Measurements from ENCODE around the gene RXRA.
A peak's percentile ranks its signal among the peaks of the same experiment; 100 is the strongest.

Gene RXRA

DNA sequence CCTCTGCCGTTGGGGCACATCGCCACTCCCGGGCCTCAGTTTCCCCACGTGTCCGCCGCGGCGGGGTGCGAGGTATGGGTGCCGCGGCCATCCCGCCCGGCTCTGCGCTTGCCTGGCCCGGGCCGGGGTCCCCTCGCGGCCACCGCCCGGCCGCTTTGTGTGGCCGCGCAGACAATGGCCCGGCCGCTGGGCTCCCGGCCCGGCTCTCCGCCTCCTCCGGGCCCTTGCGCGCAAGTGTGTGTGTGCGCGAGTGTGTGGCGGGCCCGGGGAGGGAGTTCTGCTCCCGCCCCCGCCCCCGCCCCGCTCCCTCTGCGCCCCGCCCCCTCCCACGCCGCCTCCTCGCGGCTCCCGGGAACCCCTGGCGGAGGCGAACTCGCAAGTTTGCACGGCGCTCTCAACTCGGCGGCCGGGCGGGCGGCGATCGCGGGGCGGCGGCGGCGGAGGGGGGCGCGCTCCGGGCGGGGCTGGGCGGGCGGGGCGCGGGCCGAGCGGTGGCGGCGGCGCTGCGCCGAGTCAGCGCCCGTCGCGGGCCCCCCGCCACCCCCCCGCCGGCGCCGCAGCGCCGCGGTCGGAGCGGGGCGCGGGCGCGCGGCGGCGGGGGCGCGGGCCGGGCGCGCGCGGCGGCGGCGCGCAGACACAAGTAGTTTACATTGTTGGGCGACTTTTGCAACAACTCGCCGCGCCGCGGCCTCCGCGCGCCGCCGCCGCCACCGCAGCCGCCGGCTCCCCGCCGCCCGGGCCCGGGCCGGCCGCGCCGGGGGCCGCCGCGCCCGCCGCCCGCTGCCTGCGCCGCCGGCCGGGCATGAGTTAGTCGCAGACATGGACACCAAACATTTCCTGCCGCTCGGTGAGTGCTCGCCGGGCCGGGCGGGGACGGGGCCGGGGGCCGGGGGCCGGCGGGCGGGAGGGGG is at the start of gene RXRA:
RXRA (plus strand) TSS at position 643 of the 911 bp plus-strand sequence; CDS start at position 820, 177 bp downstream.
- peak; percentile 15 for ATAC-seq
- peak; percentile 54 for DNase-seq

DNA sequence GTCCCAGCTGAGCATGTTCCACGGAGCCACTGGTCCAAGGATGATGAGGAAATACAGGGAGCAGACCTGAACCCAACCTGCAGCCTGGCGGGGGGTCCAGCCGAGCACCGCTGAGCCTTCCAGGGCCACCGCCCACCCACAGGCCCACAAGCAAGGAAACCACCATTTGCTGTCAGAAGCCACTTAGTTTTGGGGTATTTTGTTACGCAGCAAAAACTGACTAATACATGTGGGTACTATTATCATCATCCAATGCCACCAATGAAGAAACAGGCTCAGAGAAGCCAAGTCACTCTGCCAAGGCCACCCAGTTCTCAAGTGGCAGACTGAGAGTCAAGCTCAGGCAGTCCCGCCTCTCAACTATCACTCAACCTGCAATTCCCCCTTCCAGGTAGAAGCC is 48.0 kb upstream of the RXRA start:
- ATAC-seq (no peak), DNase-seq (no peak)

DNA sequence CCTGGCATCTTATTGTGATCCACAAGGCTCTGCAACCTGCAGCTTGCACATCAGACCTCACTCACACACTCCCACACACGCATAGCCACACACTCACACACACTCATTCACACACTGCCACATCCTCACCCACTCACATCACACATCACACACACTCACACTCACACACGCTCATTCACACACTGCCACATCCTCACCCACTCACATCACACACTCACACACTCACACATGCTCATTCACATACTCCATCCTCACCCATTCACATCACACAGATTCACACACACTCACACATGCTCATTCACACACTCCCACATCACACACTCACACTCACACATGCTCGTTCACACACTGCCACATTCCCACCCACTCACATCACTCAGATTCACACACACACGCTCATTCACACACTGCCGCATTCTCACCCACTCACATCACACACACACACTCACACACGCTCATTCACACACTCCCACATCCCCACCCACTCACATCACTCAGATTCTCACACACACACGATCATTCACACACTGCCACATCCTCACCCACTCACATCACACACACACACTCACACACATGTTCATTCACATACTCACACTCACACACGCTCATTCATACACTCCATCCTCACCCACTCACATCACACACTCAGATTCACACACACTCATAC is 47.1 kb upstream of the RXRA start:
- DNase-seq, result no peak
- no peak for ATAC-seq

DNA sequence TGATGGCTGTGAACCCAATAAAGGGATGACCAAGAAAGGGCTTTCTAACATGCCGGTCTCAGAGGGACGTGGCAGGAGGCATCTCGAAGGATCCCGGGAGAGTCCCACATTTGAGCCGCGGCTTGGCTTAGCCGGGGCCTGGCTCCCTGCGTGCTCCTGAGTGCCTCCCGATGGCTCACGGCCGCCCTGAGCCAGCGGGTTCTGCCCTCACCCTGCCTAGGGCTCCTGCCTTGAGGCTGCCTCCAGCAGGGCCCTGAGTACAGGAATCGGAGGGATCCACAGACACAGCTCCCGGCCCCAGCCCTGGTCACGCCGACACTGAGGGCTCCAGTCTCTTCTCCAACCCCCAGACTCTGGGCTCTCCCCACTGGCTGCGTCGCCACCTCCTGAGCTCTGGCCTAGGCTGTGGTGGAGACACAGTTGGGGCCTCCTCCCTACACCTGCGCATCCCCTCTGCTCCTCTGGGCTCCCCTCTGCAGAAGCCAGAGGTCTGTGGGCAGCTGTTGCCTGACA is 44.1 kb upstream of the RXRA start:
- DNase-seq (no peak), ATAC-seq (no peak)

DNA sequence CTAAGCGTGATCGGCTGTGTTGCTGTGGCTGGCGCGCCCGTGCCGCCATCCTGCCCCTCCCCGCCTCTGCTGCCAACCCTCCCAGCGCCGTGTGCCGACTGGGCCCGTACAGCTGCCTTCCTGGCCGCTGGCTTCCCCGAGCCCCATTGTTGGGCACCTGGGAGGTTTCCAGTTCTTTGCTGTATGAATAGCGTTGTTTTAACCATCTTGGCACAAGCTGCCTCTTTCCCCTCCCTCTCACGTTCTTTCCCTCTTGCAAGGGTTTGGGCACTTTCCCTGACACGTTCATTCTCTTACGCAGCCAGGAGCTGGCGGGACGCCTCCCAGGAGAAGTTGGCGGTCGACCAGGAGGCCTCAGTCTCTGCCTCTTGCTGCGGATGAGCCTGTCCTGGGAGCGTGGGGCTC is 43.1 kb upstream of the RXRA start:
- no peak for ATAC-seq
- no peak for DNase-seq

DNA sequence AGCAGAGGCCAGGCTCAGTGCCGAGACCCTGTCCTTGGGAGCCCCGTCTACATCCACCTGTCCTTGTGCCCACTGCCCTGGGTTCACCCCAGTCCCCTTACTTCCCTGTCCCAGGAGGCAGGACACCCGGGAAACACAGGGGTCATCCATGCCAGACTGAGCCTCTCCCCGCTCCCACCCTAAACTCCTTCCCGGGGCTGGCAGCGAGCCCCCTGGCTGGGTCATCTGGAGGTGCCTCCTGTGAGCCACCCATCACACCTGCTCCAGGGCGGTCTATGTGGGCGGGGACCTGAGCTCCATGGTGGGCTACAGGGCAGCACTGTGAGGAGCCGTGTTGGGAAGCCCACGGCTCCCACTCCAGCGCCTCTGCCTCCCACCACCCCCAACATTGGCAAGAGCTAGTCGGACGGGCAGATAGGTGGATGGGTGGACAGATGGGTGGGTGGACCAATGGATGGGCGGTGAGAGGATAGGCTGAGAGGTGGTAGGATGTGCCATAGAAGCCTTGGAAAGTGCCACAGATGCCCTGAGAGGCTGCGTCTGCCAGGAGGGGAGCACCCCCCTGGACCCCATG is 42.5 kb upstream of the RXRA start:
- ATAC-seq, result no peak
- no peak for DNase-seq

DNA sequence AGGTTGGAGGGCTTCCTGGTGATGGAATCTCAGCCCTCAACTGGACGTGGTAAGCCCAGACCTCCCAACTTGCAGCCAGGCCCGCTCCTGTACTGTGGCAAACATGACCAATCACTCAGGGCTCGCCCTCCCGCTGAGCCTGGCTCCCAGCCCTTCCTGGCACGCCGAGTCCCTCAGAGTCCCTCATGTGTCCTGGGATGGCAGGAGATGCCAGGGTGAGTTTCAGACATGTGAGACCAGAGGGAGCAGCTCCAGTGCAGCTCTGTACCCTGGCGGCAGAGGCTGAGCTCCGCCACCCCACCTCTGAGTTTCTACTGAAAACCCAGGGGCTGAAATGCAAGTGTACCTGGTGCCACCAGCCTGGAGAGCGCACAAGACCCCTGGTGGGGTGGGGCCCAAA is 42.0 kb upstream of the RXRA start:
- ATAC-seq (no peak), DNase-seq (no peak)

DNA sequence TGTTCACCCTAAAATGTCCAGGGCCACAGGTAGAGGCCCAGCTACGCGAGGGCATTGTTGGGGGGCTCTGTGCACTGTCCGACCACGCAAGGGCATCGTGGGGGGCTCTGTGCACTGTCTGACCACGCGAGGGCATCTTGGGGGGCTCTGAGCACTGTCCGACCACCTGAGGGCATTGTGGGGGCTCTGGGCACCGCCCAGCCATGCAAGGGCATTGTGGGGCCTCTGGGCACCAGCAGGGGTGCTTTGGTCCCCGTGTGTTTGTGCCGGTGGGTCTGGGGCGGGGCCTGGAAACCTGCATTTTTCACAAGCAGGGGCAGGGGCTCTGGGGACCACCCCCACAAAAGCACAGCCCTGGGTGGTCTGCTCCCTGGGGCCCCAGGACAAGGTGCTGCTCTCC is 41.5 kb upstream of the RXRA start:
- no peak for ATAC-seq
- DNase-seq, result no peak

DNA sequence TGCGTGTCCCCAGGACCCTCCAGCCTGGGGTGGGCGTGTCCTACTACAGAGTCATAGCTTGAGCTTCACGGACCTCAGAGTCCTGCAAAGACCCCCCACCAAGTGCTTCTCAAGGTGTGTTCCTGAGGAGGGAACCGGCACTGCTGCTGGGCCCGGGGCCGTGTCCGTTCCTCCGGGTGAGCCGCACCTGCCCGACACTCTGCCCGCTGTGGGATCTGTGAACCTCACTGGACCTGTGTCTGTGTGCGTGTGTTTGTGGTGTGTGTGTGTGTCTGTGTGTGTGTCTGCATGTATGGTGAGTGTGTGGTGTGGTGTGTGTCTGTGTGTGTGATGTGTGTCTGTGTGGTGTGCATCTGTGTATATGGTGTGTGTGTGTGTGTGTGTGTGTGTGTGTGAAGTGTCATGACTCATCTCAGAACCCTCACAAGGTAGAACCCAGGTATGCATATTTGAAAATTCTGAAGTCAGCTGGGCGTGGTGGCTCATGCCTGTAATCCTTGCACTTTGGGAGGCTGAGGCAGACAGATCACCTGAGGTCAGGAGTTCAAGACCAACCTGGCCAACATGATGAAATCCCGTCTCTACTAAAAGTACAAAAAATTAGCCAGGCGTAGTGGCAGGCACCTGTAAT is 40.9 kb upstream of the RXRA start:
- ATAC-seq (no peak), DNase-seq (no peak)

DNA sequence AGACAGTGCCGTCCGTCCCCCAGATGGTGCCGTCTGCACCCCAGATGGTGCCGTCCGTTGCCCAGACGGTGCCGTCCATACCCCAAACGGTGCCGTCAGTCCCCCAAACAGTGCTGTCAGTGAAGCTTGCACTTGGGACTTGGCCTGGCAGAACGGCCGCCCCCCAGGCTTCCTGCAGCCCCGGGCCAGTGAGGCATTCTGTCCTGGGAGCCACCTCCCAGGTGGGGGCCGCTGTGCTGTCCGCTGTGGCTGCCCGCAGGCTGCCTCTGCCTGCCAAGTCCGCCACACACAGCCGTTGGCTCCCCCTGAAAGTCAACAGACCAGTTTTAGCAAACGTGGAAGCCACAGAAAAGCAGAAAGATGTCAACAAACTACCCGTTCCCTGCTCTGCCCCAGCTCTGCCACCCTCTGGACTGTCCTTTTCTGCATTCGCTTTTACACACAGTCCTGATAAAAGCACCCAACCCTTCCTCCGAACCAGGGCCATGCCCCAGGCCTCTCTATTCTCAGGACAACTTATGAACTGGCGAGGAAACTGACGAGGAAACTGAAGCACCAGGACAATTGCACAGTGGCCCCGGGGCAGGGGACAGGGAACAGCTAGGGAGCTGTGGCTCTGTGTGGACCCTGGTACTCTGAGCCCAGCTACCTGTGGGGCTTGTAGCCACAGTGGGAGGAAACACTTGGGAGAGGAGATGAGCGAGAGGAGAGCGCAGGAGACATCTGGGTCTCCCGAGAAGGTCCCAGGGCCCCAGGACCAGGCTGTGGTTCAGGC is 39.6 kb upstream of the RXRA start:
- no peak for DNase-seq
- no peak for ATAC-seq

DNA sequence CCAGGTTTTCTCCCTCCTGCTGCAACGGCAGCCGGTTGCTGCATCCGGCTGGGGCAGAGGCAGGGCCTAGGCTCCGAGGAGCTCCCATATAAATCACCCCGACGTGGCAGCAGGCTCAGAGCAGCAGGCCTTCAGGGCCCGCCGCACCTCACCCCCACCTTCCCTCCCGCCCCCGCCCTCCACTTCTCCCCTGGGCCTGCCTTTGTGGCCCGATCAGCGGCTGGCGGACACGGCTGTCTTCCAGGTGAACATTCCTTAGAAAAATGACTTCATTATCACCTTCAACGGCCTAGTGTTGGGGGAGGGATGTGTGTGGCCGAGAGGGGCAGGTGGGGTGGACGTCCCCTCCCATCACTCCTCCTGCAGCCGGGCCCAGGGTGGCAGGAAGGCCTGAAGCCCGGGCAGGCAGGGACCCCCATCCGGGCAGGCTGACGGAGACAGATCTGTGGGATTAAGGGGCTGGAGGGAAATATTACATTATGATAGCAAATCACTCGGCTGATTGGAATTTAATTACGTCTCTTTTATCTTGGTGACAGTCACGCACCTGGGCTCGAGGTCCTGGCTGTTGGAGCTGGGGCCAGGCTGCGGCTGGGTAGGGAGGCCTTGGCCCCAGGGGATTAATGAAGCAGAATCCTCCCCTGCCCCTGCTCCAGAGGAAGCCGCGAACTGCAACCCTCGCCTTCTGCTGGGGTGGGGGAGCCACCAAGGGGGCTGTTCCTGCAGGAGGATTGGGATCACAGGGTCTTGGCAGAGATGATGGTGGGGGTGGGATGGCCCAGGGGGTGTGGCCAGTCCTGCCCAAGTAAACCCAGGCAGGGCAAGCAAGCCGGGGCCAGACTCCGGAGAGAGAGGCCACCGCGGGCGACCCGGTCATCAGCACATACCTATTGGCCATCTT is 38.4 kb upstream of the RXRA start:
- ATAC-seq, result no peak
- no peak for DNase-seq

DNA sequence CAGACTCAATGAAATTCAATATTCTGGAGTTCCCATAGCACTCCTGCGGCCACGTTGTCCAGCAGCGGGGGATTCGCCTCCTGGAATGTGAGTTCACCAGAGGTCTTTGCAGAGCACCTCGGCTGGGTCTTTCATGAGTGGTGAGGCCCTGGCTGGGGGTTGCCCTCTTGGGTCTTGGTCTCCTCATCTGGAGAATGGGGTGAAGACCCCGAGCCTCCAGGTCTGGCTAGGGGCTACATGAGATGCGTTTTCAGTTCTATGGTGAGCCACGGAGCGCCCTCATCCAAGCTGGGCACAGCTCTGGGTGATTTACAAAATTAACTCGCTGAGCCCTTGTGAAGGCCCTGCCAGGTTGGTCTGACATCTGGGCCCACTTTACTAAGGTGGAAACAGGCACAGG is 37.5 kb upstream of the RXRA start:
- no peak for DNase-seq
- ATAC-seq, result no peak

DNA sequence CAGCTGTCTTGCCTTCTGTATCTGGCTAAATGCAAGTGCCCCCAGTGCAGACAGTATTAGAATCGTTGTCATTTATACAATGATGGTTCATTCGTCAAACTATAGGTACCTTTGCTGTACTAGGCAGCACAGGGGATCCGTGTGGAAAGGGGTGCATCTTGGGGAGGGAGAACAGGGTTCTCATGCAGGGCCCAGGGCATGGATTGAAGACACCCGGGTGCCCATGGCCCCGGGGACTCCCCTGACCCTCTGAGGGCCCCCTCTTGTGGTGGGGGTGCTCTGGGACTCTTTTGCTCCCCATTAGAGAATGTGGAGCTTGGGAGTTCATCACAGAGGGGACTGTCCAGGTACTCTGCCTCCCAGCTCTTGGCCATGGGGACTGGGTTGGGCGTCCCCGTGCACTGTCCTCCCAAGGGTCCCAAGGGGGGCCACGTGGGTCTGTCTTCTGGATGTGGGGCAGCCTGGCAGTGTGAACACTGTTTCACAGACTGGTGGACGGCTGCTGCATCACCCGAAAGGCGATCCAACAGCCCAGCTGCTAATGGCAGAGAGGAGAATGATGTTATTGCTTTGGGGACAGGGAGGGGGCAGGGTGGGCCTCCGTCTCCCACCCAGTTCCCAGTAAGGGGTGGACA is 36.9 kb upstream of the RXRA start:
- ATAC-seq (peak; percentile 3), DNase-seq (no peak)

DNA sequence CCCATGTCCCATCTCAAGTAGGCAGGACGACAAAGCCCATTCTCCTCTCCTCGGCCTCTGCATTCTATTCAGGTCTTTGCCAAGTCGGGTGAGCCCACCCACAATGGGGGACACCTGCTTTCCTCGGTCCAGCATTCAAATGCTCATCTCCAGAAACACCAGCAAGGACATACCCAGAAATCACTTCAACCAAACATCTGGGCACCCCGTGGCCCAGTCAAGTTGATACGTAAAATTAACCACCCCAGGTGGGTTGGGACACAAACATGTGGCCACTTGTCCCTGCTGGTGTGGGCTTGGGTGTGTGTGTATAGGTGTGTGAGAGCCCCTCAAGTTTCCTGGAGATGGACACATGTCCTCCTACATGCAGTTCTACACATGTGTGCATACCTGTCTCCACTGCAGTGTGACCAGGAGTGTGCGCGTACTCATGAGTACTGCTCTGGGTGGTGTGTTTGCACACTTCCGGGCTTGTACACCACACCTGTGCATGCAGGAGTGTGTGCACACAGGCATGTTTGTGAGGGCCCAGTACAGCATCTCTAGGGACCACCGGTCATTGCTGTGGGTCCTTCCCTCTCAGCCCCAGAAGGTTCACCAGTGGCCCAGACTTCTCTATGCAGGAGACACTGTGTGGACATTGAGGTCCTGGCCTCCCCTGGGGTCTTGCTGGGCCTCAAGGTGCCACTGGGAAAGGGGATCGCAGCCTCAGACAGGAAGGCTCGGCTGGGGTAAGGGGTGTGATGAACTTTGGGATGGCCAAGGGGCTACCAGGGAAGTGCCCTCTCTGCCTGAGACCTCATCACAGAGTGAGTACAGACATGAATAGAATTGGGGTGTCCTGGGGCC is 35.4 kb upstream of the RXRA start:
- DNase-seq (no peak), ATAC-seq (no peak)

DNA sequence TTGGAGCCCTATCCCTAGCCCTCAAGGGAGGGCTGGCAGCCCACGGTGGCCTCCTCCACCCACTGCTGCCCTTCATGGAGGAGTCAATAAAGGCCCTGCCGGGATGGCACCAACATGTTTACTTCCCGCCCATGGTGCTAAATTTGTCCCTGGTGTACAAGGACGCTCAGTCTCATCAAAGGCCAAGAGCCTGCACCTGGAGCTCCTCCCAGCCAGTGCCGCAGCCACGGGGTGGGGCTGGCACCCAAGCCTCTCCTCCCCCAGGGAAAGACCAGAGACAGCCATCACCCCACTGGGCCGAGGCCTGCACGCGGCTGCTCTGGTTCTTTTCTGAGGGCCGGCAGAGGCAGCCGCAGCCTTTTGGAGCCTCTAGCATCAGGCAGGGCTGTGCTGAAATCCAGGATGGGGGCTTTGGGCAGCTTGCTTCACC is 34.8 kb upstream of the RXRA start:
- DNase-seq, result no peak
- ATAC-seq, result no peak

DNA sequence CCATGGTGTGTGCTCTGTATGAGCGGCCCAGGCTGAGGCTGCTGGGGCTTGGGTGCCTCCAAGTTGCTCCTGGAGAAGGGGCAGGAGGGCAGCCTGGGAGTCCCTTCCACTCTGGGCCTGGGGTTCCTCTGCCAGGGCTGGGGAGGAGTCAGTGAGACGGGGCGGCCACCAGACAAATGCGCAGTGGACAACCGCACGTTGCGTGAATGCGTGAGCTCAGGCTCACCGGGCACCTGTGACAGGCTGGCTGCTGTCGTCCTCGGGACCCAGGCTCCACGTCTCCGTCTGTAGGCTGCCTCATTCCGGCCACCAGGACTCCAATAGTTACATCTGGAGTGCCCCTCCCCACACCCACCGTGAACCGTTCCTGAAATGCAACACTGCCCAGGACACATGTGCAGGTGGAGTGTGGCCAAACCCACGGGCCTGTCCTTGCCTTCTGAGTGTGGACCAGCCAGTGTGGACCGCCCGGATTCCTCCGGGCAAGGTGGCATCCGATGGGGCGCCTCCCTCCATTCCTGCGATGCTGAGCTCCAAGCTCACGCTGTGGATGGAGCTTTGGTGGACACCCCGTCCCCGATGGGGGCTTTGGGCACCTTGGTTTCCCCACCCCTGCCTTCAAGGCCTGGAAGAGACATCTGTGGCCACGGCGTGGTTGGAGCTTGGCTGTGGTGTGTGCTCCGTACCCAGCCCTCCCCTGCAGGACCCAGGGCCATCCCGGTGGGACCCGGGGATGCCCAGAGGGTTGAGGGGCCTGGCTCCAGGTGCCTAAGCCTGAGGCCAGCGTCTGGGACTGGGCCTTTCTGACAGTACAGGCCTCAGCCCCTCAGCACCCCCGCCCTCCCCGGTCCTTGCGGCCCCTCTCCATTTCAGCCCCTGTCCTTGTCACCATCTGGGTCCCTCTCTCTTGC is 34.0 kb upstream of the RXRA start:
- ATAC-seq, result no peak
- DNase-seq, result no peak

DNA sequence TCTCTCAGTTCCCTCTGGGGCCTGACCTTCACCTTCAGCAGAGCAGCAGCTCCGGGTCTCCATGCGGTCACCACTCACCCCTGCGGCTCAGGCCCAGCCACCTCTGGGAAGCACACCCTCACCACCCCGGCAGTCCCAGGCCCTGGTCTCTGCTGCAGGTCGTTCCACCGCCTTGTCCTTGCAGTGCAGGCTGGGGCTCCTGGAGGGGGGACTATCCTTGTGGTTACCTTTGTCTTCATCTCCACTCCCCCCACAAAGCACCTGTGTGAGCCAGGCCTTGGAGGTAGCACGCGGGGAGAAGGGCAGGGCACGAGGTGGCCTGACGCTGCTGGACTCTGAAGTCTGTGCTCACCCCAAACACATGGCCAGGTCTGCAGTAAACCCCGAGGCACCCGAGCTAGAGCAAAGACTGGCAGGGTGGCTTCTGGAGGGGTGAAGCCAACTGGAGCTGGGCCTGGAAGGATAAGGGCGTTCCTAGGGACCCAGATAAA is 33.2 kb upstream of the RXRA start:
- no peak for ATAC-seq

DNA sequence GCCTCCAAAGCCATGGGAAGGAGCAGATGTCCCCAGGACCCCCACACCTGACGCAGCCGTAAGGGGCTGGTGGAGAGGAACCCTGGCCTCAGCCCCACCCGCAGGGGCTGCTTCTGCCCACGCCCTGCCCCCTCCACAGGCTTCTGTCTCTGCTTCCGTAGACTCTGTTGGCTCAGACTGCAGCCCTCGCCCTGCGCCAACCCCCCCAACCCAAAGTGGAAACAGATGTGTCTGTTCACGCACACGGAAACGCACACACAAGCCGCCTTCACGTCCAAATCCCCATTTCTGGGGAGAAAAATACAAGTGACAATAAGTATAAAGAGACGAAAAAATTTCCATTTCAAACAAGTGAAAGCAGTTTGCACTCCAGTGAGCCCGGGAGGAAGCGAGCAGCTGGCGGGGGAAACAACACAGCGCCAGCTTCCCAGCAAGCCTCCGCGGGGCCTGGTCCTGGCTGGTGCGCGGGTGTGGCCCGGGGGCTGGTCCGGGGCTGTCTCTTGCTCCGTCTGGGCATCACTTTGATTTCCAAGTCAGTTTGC is 32.6 kb upstream of the RXRA start:
- DNase-seq, result no peak
- no peak for ATAC-seq

More for the DNA sequence above, 33.2 kb upstream of the RXRA start:
- DNase-seq, result no peak

All from stimulated activated naive CD8-positive, alpha-beta T cell treated with anti-CD3 and anti-CD28 coated beads, Interleukin-15, Interleukin-2, amounts not matched to agents 100 U/mL and 50 U/mL, for 24 hours (primary cell).